Mucosa of stomach (tissue), 1 donor: ENCODE measurements around the gene ZCCHC10.
A peak's percentile ranks its signal among the peaks of the same experiment; 100 is the strongest.
"Not testable (repeated sequence)": the region's sequence is repeated elsewhere in the genome, so short reads cannot be mapped to it uniquely, and the experiment has no call there.

Experiments used
- H3K27me3 ChIP-seq: one replicate; pipeline ENCODE4 v1.7.0; 2013; ENCODE audit warnings: mild to moderate bottlenecking, low read length; ENCODE audit not compliant: control insufficient read depth, insufficient read depth
- H3K36me3 ChIP-seq: one replicate; pipeline ENCODE4 v1.7.0; 2013; ENCODE audit warnings: low read length; ENCODE audit not compliant: control insufficient read depth, insufficient read depth
- H3K4me1 ChIP-seq: one replicate; pipeline ENCODE4 v1.7.0; 2013; ENCODE audit warnings: mild to moderate bottlenecking, low read length; ENCODE audit not compliant: control insufficient read depth, insufficient read depth
- H3K4me3 ChIP-seq: one replicate; pipeline ENCODE4 v1.7.0; 2013; ENCODE audit warnings: low read length
- H3K9ac ChIP-seq: one replicate; pipeline ENCODE4 v1.7.0; 2013; ENCODE audit warnings: mild to moderate bottlenecking, low read length, moderate library complexity
- H3K9me3 ChIP-seq: one replicate; pipeline ENCODE4 v1.7.0; 2013; ENCODE audit warnings: mild to moderate bottlenecking, low read length, moderate library complexity; ENCODE audit not compliant: control insufficient read depth
- donor health status: Pancreatic carcinoma.

ZCCHC10 gene

DNA sequence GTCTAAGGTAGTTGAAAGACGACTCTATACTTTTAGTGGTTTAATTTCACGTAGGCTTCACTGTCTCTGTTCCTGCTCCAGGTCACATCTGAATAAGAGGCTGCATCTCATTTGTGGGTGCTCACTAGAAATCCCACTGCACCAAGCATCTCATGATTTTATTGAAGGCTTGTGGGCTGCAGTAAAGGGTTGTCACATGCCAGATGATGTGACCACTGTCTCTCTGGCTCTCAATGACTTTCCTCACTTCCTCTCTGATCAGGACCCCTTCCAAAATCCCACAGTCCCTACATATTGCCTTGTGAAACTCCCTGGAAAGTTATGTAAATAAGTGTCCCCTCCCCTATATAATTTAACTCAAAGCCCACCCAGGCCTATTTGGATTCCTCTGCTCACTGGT lies 8.9 kb upstream of the ZCCHC10 start:
- peaks cover 14% of the 10 kb centered on the region for H3K4me1 ChIP-seq
- H3K4me3 ChIP-seq = no peak overlapping the region
- no peaks in the 10 kb centered on the region for H3K9me3 ChIP-seq
- no peak overlapping the region for H3K9ac ChIP-seq
- no peaks in the 10 kb centered on the region for H3K36me3 ChIP-seq
- no peaks in the 10 kb centered on the region for H3K27me3 ChIP-seq

DNA sequence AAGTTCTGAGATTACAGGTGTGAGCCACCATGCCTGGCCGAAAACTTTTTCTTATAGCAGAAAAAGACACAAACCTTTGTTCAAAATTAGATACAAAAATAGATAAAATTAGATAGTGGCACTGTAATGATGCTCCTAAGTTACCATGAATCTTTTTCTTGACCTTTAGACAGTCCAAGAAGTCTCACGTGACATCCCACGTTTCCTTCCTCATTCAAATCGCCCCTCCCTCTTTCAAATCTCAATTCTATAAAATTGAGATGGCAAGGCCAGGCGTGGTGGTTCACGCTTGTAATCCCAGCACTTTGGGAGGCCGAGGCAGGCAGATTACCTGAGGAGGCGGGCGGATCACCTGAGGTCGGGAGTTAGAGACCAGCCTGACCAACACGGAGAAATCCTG lies 7.7 kb upstream of the ZCCHC10 start:
- H3K4me1 ChIP-seq = peaks cover 14% of the 10 kb centered on the region
- no peaks in the 10 kb centered on the region for H3K36me3 ChIP-seq
- H3K9me3 ChIP-seq = no peaks in the 10 kb centered on the region
- H3K27me3 ChIP-seq = no peaks in the 10 kb centered on the region
- H3K9ac ChIP-seq = no peak overlapping the region
- H3K4me3 ChIP-seq = no peak overlapping the region

DNA sequence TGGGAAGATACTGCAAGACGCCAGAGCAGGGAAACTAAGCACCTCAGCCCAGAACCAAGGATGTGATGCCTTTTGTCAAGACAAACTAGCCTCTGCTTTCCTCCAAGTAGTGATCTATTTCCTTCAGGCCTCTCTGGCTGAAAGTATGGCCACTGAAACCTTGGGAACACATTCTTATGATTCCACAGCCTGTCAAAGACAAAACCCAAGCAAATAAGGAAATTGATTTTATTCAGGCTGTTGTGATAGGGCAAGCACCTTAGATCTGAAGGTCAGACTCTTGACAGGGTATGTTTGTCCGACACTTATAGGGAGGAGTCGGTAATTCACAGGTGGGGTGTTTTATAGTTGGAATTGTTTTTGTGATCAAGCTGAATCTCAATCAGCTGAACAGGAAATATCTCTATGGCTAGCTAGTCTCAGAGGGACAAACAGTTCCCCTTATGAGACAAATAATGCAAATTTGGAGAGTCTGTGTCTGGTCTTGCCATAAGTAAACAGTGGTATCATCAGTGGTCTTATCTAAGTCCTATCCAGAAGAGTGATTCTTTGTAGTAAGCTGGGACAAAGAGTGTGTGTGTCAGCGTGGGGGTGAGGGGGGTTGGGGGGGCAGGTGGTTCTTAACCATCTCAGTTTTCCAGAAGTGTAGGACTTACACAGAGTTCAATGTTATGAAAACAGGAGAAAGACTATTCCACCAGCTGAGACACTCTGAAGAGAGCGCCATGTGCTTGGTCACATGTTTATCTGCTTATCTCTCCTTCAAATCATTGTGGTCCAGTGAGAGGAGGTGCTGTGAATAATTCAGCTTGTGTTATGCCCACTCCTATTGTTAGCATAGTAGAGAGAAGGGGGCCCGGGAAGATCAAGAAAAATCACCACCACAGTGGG lies 6.7 kb upstream of the ZCCHC10 start:
- Histone ChIP-seq H3K9me3 (no peaks in the 10 kb centered on the region), H3K27me3 (no peaks in the 10 kb centered on the region), H3K4me3 (no peak overlapping the region), H3K36me3 (no peaks in the 10 kb centered on the region), H3K4me1 (peaks cover 14% of the 10 kb centered on the region), H3K9ac (no peak overlapping the region)

DNA sequence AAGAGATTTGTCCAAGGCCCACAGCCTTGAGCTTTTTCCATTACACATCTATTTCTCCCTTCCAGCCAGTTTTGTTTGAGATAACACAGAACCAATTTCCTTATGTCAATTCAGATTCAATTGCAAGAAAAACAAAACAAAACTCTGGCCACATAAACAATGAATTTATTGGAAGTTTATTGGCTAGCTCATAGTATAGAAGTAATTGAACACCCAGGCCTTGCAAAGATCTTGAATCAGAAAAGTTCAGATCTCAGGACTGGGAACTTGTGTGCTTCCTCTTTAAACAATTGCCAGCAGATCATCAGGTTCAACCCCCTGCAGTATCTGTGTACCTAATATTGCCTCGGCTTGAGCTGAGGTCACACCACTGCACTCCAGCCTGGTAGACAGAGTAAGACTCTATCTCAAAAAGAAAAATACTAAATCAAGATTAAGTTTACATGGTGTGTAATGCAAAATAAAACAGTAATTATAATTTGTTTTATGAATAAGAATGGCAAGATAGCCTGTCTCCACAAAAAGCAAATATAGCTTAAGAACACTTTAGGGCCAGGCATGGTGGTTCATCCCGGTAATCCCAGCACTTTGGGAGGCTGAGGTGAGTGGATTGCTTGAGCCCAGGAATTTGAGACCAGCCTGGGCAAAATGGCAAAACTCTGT lies 4.1 kb upstream of the ZCCHC10 start:
- Histone ChIP-seq H3K36me3 (no peaks in the 10 kb centered on the region), H3K9ac (no peak overlapping the region), H3K4me3 (no peak overlapping the region), H3K27me3 (no peaks in the 10 kb centered on the region), H3K4me1 (peaks cover 15% of the 10 kb centered on the region), H3K9me3 (no peaks in the 10 kb centered on the region)

DNA sequence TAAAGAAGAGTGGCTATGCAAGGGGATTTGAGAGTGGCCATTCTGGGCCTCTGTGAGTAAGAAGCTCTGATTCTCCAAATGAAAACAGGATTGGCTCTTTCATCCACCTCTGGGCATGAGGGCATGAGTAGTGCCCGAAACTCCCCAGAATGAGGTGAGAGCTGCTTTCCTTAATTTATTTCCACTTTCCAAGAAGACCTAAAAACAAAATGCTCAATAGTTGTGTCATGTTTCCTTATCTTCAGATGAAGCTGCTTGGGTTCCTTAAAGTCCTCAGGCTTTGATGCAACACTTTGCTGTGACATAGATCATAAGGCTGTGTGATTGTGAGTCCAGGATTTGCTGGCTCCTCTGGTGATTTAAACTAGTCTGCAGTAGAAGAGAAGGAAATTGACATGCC lies 3.1 kb upstream of the ZCCHC10 start:
- no peak overlapping the region for H3K4me3 ChIP-seq
- no peaks in the 10 kb centered on the region for H3K27me3 ChIP-seq
- H3K4me1 ChIP-seq = peaks cover 21% of the 10 kb centered on the region
- no peaks in the 10 kb centered on the region for H3K9me3 ChIP-seq
- no peak overlapping the region for H3K9ac ChIP-seq
- no peaks in the 10 kb centered on the region for H3K36me3 ChIP-seq

DNA sequence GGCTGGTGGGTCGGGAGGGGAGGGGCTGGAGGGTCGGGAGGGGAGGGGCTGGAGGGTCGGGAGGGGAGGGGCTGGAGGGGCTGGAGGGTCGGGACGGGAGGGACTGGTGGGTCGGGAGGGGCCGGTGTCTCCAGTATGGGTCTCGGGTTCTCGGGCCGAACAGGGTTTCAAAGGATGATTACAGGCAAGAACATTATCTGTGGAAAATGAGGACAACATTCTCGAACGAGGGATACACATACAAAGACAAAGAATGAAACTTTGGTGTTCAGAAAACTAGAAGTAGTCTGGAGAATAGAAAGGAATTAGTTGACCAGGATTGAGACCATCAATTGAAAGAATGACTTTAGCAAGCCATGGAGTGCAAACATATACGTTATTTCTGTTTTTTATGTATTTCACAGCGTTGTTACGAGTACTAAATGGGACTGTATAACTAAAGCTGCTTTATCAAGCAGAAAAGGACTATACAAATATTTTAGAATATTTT lies 360 bp upstream of the ZCCHC10 start:
- H3K9ac ChIP-seq = peak overlapping the region; percentile 98
- no peak overlapping the region for H3K4me3 ChIP-seq
- H3K27me3 ChIP-seq = no peaks in the 10 kb centered on the region
- H3K9me3 ChIP-seq = no peaks in the 10 kb centered on the region
- peaks cover 7% of the 10 kb centered on the region for H3K4me1 ChIP-seq
- H3K36me3 ChIP-seq = no peaks in the 10 kb centered on the region

DNA sequence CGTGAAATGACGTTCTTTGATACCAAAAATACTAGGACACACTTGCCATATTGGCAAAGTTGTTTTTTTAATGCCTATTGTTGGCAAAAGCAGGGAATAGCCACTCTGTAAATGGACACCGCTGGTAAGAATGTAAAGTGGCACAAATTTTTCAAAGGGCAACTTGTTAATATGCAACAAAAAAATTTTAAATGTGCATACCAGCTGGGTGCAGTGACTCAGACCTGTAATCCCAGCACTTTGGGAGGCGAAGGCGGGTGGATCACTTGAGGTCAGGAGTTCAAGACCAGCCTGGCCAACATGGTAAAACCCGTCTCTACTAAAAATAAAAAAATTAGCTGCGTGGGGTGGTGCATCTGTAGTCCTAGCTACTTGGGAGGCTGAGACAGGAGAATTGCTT lies 6.9 kb downstream of the ZCCHC10 start:
- not testable (repeated sequence) for H3K9me3 ChIP-seq, H3K27me3 ChIP-seq, H3K9ac ChIP-seq, H3K4me3 ChIP-seq, H3K36me3 ChIP-seq
- H3K4me1 ChIP-seq = peaks cover 14% of the 10 kb centered on the region

DNA sequence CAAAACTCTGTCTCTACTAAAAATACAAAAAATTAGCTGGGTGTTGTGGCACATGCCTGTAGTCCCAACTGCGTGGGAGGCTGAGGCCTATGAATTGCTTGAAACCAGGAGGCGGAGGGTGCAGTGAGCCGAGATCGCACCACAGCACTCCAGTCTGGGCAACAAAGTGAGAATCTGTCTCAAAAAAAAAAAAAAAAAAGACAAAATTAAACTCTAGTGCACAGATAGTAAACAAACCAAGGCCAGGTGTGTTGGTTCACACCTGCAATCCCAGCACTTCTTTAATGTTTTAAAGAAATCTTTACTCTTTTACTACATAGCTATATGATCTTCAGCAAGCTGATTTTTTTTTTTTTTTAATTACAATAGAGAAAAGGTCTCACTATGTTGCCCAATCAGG lies 8.4 kb downstream of the ZCCHC10 start:
- H3K36me3 ChIP-seq = no peaks in the 10 kb centered on the region

DNA sequence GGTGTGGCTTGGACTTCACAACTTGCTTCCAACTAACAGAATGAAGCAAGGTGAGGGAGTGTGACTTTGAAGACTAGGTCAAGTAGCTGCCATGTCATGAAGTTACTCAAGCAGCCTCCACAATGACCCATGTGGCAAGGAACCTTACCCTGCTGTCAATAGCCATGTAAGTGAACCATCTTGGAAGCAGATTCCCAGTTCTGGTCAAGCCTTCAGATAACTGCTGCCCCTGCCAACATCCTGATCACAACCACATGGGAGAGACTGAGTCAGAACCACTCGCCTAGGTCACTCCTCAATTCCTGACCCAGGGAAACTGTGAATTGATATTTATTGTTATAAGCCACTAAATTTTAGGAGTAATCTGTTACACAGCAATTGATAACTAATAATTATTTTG lies 10.9 kb downstream of the ZCCHC10 start:
- H3K9ac ChIP-seq = no peak overlapping the region
- peaks cover 14% of the 10 kb centered on the region for H3K4me1 ChIP-seq
- H3K4me3 ChIP-seq = no peak overlapping the region
- H3K36me3 ChIP-seq = no peaks in the 10 kb centered on the region
- no peaks in the 10 kb centered on the region for H3K27me3 ChIP-seq
- H3K9me3 ChIP-seq = no peaks in the 10 kb centered on the region

More for the DNA sequence above, 8.4 kb downstream of the ZCCHC10 start:
- Histone ChIP-seq H3K4me1 (peaks cover 14% of the 10 kb centered on the region), H3K9ac (no peak overlapping the region), H3K9me3 (no peaks in the 10 kb centered on the region), H3K27me3 (no peaks in the 10 kb centered on the region), H3K4me3 (no peak overlapping the region)

DNA sequence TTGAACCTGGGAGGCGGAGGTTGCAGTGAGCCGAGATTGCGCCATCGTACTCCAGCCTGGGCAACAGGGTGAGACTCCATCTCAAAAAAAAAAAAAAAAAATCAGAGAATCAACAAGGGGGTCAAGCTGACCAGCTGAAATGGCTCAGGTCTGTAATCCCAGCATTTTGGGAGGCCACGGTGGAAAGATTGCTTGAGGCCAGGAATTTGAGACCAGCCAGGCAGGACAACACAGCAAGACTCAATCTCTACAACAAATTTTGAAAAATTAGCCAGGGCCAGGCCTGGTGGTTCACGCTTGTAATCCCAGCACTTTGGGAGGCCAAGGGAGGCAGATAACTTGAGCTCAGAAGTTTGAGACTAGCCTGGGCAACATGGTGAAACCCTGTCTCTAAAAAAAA lies 17.9 kb downstream of the ZCCHC10 start:
- H3K4me1 ChIP-seq, H3K9ac ChIP-seq, H3K36me3 ChIP-seq, H3K4me3 ChIP-seq, H3K27me3 ChIP-seq, H3K9me3 ChIP-seq: not testable (repeated sequence)

DNA sequence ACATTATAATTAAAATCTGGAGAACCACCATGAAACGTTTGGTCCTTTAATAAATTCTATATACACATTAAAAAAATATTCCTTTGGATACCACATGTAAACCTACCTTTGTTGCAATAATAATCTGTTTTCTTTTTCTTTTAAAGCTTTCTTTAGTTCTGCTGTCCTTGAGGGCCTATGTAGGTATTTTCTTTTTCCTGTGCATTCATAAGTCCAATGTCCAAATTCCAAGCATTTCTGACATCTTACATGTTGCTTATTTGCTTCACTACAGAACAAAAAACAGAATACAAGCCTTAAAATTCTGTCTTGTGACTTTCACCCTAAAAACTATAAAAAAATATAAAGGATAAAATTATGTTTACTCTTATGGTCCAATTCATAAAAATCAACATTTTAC lies 19.7 kb downstream of the ZCCHC10 start:
- no peak overlapping the region for H3K9ac ChIP-seq
- H3K36me3 ChIP-seq = no peaks in the 10 kb centered on the region
- no peaks in the 10 kb centered on the region for H3K27me3 ChIP-seq
- H3K4me1 ChIP-seq = no peaks in the 10 kb centered on the region
- H3K4me3 ChIP-seq = no peak overlapping the region
- H3K9me3 ChIP-seq = no peaks in the 10 kb centered on the region

DNA sequence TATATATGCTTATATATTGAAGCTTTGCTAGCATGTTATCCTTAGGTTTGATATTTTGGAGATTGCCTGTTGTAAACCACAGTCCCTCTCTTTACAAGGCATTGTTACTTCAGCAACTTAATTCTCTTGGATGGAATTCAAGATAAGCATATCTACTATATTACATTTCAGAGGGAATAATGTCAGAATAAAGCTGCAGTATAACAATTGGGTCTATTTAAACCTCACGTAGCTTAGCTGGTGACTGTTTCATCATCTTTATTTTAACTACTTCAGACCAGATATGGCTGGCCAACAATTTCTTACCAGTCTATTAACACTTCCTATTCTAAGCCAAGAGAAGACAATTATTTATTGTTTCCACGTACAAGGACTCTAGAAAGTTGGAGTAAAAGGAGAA lies 27.1 kb downstream of the ZCCHC10 start:
- H3K27me3 ChIP-seq = no peaks in the 10 kb centered on the region
- H3K9ac ChIP-seq = no peak overlapping the region
- no peaks in the 10 kb centered on the region for H3K4me1 ChIP-seq
- no peaks in the 10 kb centered on the region for H3K9me3 ChIP-seq
- no peaks in the 10 kb centered on the region for H3K36me3 ChIP-seq
- H3K4me3 ChIP-seq = no peak overlapping the region
